Calu3 (cell line): ENCODE results near the gene GNB1. TPM values are rescaled to one million over a fixed set of nuclear protein-coding genes. Genes with fewer than 3 reads are reported as not detected.
A peak's percentile ranks its signal among the peaks of the same experiment; 100 is the strongest.

Source experiments
- BruUV-seq: library from RNA; stranded (reverse); fragments of 400-500 nt; replicated peaks from 2 replicates; lab custom pipeline; 2021; lab: Mats Ljungman, UMichigan
- CTCF ChIA-PET: fragments of 300-600 bp; sonication (Branson Sonifier 250); formaldehyde crosslinking; loops from one replicate; lab custom pipeline; 2022; ENCODE audit warnings: antibody characterized with exemption; lab: Charles Lee
- DNase-seq: peaks from one replicate; pipeline ENCODE4 v3.0.0; 2022
- H3K27ac Mint-ChIP-seq: one replicate; pipeline ENCODE4 v1.8.0; 2022; ENCODE audit warnings: mixed read lengths; ENCODE audit not compliant: unreplicated experiment
- H3K27me3 Mint-ChIP-seq: one replicate; pipeline ENCODE4 v1.8.0; 2022; ENCODE audit warnings: mixed read lengths; ENCODE audit not compliant: unreplicated experiment
- H3K36me3 Mint-ChIP-seq: one replicate; pipeline ENCODE4 v1.8.0; 2022; ENCODE audit warnings: mild to moderate bottlenecking, moderate library complexity, mixed read lengths; ENCODE audit not compliant: insufficient read depth, unreplicated experiment
- H3K4me1 Mint-ChIP-seq: one replicate; pipeline ENCODE4 v1.8.0; 2022; ENCODE audit warnings: mild to moderate bottlenecking, low read depth, mixed read lengths; ENCODE audit not compliant: unreplicated experiment
- H3K4me3 Mint-ChIP-seq: one replicate; pipeline ENCODE4 v1.8.0; 2022; ENCODE audit warnings: mild to moderate bottlenecking, low read depth, moderate library complexity, mixed read lengths; ENCODE audit not compliant: unreplicated experiment
- H3K9me3 Mint-ChIP-seq: one replicate; pipeline ENCODE4 v1.8.0; 2022; ENCODE audit warnings: low read depth, mixed read lengths; ENCODE audit not compliant: unreplicated experiment
- CTCF ChIP-seq: fragments of 200-600 bp; IDR thresholded peaks from one replicate; pipeline ENCODE4 v1.8.0; 2022; ENCODE audit warnings: antibody characterized with exemption; ENCODE audit not compliant: unreplicated experiment
- intact Hi-C: fragments of 100-400 bp; cut with micrococcal nuclease; formaldehyde crosslinking; loops from one replicate; pipeline ENCODE4 v1.10.0; 2022; ENCODE audit not compliant: unreplicated experiment
- total RNA-seq: library from RNA; stranded (reverse); gene quantifications from 2 replicates; pipeline ENCODE4 v1.2.3, GENCODE V29; 2022

GNB1 gene
- total RNA-seq, 1 experiment from 2014 or later: 252 TPM

- H3K4me1 Mint-ChIP-seq: peaks cover 30% of the 10 kb centered on the region
- peak overlapping the region; percentile 36 for H3K27ac Mint-ChIP-seq
- peak overlapping the region; percentile 77 for H3K4me3 Mint-ChIP-seq
- H3K9me3 Mint-ChIP-seq: no peaks in the 10 kb centered on the region
- CTCF ChIA-PET: interaction anchor here (0.6 kb wide), 2 partner anchors 129 to 719 kb away, joined by 4 to 5 read pairs; no protein-coding TSS in a partner anchor
- no peak for TF ChIP-seq CTCF
- H3K36me3 Mint-ChIP-seq: peaks cover 47% of the 10 kb centered on the region
- intact Hi-C loops: no loop called here
- no peaks in the 10 kb centered on the region for H3K27me3 Mint-ChIP-seq
- BruUV-seq: TSS peak; percentile 50
- no peak for DNase-seq
Measured at GRCh38 chr1:1776672-1777582, 114.0 kb downstream of the GNB1 start.

GRCh38 chr1:1775327-1776226 lies 115.3 kb downstream of the GNB1 start:
- H3K27ac Mint-ChIP-seq: peak overlapping the region; percentile 70
- peak overlapping the region; percentile 77 for H3K4me3 Mint-ChIP-seq
- no peaks in the 10 kb centered on the region for H3K9me3 Mint-ChIP-seq
- no peak for TF ChIP-seq CTCF
- DNase-seq: no peak
- H3K27me3 Mint-ChIP-seq: no peaks in the 10 kb centered on the region
- H3K36me3 Mint-ChIP-seq: peaks cover 48% of the 10 kb centered on the region
- peaks cover 30% of the 10 kb centered on the region for H3K4me1 Mint-ChIP-seq
- no TSS peak for BruUV-seq
- intact Hi-C loops: no loop called here
- CTCF ChIA-PET: interaction anchor here (0.6 kb wide), 1 partner anchor 121 kb away, joined by 4 read pairs; no protein-coding TSS in a partner anchor

GRCh38 chr1:1773874-1774273 lies 117.0 kb downstream of the GNB1 start:
- DNase-seq: no peak
- H3K9me3 Mint-ChIP-seq: no peaks in the 10 kb centered on the region
- intact Hi-C loops: no loop called here
- H3K27ac Mint-ChIP-seq: no peak overlapping the region
- TF ChIP-seq CTCF: no peak
- CTCF ChIA-PET: no interaction called here
- H3K27me3 Mint-ChIP-seq: no peaks in the 10 kb centered on the region
- H3K4me3 Mint-ChIP-seq: no peak overlapping the region
- no TSS peak for BruUV-seq
- H3K4me1 Mint-ChIP-seq: peaks cover 14% of the 10 kb centered on the region
- H3K36me3 Mint-ChIP-seq: peaks cover 49% of the 10 kb centered on the region

GRCh38 chr1:1771096-1771495 lies 119.8 kb downstream of the GNB1 start:
- CTCF ChIA-PET: no interaction called here
- Mint-ChIP-seq H3K27me3 (no peaks in the 10 kb centered on the region), H3K4me1 (peaks cover 10% of the 10 kb centered on the region), H3K9me3 (no peaks in the 10 kb centered on the region), H3K4me3 (no peak overlapping the region), H3K27ac (no peak overlapping the region), H3K36me3 (peaks cover 45% of the 10 kb centered on the region)
- no TSS peak for BruUV-seq
- DNase-seq: no peak
- no peak for TF ChIP-seq CTCF
- intact Hi-C loops: no loop called here
